SK-N-SH (cell line): Measurements from ENCODE around the gene THSD7B. TPM values are rescaled to one million over a fixed set of nuclear protein-coding genes. Genes with fewer than 3 reads are reported as not detected.

Source experiments
- CTCF ChIA-PET: fragments of 300-600, 350-600 bp; formaldehyde crosslinking; extraction: SDS; loops from one replicate; lab custom pipeline; 2021; lab: Yijun Ruan, JAX
- POLR2A ChIA-PET: fragments of 350-600 bp; sonication (Branson Sonifier 250); formaldehyde crosslinking; extraction: SDS; loops from one replicate; lab custom pipeline; 2020; ENCODE audit warnings: antibody characterized with exemption, inconsistent platforms; lab: Yijun Ruan, JAX
- DNase-seq: peaks from one replicate; pipeline ENCODE4 v3.0.0; 2012
- H2AFZ ChIP-seq: fragments of 200-600 bp; sonication (generic); 2 replicates; pipeline ENCODE4 v1.8.1; 2016; ENCODE audit warnings: antibody characterized with exemption, mild to moderate bottlenecking, low read depth
- H3F3A ChIP-seq: fragments of 200-600 bp; sonication (generic); replicated peaks from 2 replicates; pipeline ENCODE3; 2016; ENCODE audit warnings: antibody characterized with exemption, mild to moderate bottlenecking; ENCODE audit not compliant: insufficient read depth
- H3K27ac ChIP-seq, 2 experiments: fragments of 200-500 bp in 1 of 2; fragments of 200-600 bp in 1 of 2; sonication (Bioruptor generic) in 1 of 2; sonication (generic), shearing (Covaris generic) in 1 of 2; 2 replicates each; pipeline versions ENCODE4 v1.5.1 to v1.6.1; 2014 to 2016; ENCODE audit warnings: low read depth in 2 of 2, inconsistent platforms in 1 of 2, low read length in 1 of 2, mild to moderate bottlenecking in 1 of 2, mixed read lengths in 1 of 2
- H3K27me3 ChIP-seq: fragments of 200-600 bp; sonication (generic), shearing (Covaris generic); 2 replicates; pipeline ENCODE4 v1.6.1; 2016; ENCODE audit warnings: mixed run types; ENCODE audit not compliant: insufficient read depth
- H3K36me3 ChIP-seq, 2 experiments: fragments of 200-500 bp in 1 of 2; fragments of 200-600 bp in 1 of 2; sonication (Bioruptor generic) in 1 of 2; sonication (generic) in 1 of 2; replicated peaks in 1 of 2; 2 replicates each; pipeline versions ENCODE3 to v1.5.1; 2014 to 2016; ENCODE audit warnings: low read length in 1 of 2, mild to moderate bottlenecking in 1 of 2; ENCODE audit not compliant: insufficient read depth in 2 of 2, control insufficient read depth in 1 of 2
- H3K4me1 ChIP-seq, 2 experiments: fragments of 200-500 bp in 1 of 2; fragments of 200-600 bp in 1 of 2; sonication (Bioruptor generic) in 1 of 2; sonication (generic), shearing (Covaris generic) in 1 of 2; 2 replicates each; pipeline versions ENCODE4 v1.5.1 to v1.6.1; 2014 to 2016; ENCODE audit warnings: low read depth in 1 of 2, low read length in 1 of 2, mixed run types in 1 of 2; ENCODE audit not compliant: insufficient read depth in 2 of 2, control insufficient read depth in 1 of 2
- H3K4me2 ChIP-seq: fragments of 200-600 bp; sonication (generic), shearing (Covaris generic); 2 replicates; pipeline ENCODE4 v1.6.1; 2017; ENCODE audit warnings: mixed run types
- H3K4me3 ChIP-seq, 2 experiments: fragments of 200-500 bp in 1 of 2; fragments of 200-600 bp in 1 of 2; sonication (Bioruptor generic) in 1 of 2; sonication (generic), shearing (Covaris generic) in 1 of 2; 2 replicates each; pipeline versions ENCODE4 v1.5.1 to v1.8.1; 2014 to 2016; ENCODE audit warnings: low read depth in 2 of 2, inconsistent platforms in 1 of 2, low read length in 1 of 2, mild to moderate bottlenecking in 1 of 2, mixed read lengths in 1 of 2, moderate library complexity in 1 of 2
- H3K79me2 ChIP-seq: fragments of 200-600 bp; sonication (generic); 2 replicates; pipeline ENCODE4 v1.8.1; 2017; ENCODE audit warnings: mild to moderate bottlenecking; ENCODE audit not compliant: insufficient read depth
- H3K9ac ChIP-seq: fragments of 200-600 bp; sonication (generic); 2 replicates; pipeline ENCODE4 v1.6.1; 2017; ENCODE audit warnings: mixed run types
- H3K9me2 ChIP-seq: fragments of 200-600 bp; sonication (generic); 2 replicates; pipeline ENCODE4 v1.6.1; 2017; ENCODE audit warnings: mixed run types
- H3K9me3 ChIP-seq: fragments of 200-600 bp; sonication (generic); 2 replicates; pipeline ENCODE4 v1.6.1; 2017; ENCODE audit warnings: mixed run types, mild to moderate bottlenecking, moderate library complexity
- H4K20me1 ChIP-seq: fragments of 200-600 bp; sonication (generic); 2 replicates; pipeline ENCODE4 v1.6.1; 2017; ENCODE audit warnings: mild to moderate bottlenecking, mixed run types; ENCODE audit not compliant: insufficient read depth
- CHD2 ChIP-seq: fragments of 150-350 bp; IDR thresholded peaks from 2 replicates; pipeline ENCODE4 v1.6.1; 2018; ENCODE audit warnings: low read length; ENCODE audit not compliant: partially characterized antibody
- CTCF ChIP-seq: fragments of 200-600 bp; sonication (generic); IDR thresholded peaks from 2 replicates; pipeline ENCODE4 v1.6.1; 2017; ENCODE audit warnings: antibody characterized with exemption, mild to moderate bottlenecking, moderate library complexity
- EZH2phosphoT487 ChIP-seq: fragments of 200-600 bp; sonication (generic); IDR thresholded peaks from 2 replicates; pipeline ENCODE4 v1.6.1; 2017; ENCODE audit warnings: low read depth, mixed run types, mild to moderate bottlenecking, antibody characterized with exemption, moderate library complexity, borderline replicate concordance
- FOSL2 ChIP-seq: IDR thresholded peaks from 2 replicates; pipeline ENCODE4 v1.4.0; 2012; ENCODE audit warnings: low read depth, mild to moderate bottlenecking, moderate library complexity, borderline replicate concordance
- GABPA ChIP-seq: IDR thresholded peaks from 2 replicates; pipeline ENCODE4 v1.4.0; 2012; ENCODE audit warnings: low read depth, mild to moderate bottlenecking
- GATA2 ChIP-seq: sonication (generic); formaldehyde crosslinking; IDR thresholded peaks from 2 replicates; pipeline ENCODE4 v1.5.0; 2020; ENCODE audit warnings: mild to moderate bottlenecking, missing genetic modification reagents
- IRF3 ChIP-seq: fragments of 150-350 bp; IDR thresholded peaks from 2 replicates; pipeline ENCODE4 v1.6.1; 2016; ENCODE audit warnings: mild to moderate bottlenecking, low read depth, low read length
- JUND ChIP-seq: IDR thresholded peaks from 2 replicates; pipeline ENCODE4 v1.4.0; 2012
- MAX ChIP-seq: IDR thresholded peaks from 2 replicates; pipeline ENCODE4 v1.4.0; 2012; ENCODE audit warnings: low read depth
- MXI1 ChIP-seq: IDR thresholded peaks from 2 replicates; pipeline ENCODE4 v1.6.1; 2012; ENCODE audit warnings: mild to moderate bottlenecking, low read depth, low read length, improper control_type of control experiment
- NRF1 ChIP-seq: IDR thresholded peaks from 2 replicates; pipeline ENCODE4 v1.6.1; 2012; ENCODE audit warnings: low read depth, mild to moderate bottlenecking, low read length
- PBX3 ChIP-seq: IDR thresholded peaks from 2 replicates; pipeline ENCODE4; 2012
- POLR2AphosphoS5 ChIP-seq: IDR thresholded peaks from 2 replicates; pipeline ENCODE4 v1.6.1; 2012; ENCODE audit warnings: low read depth, low read length
- RCOR1 ChIP-seq: fragments of 150-350 bp; IDR thresholded peaks from 2 replicates; pipeline ENCODE4 v1.6.1; 2017; ENCODE audit warnings: antibody characterized with exemption, low read length
- RFX5 ChIP-seq: IDR thresholded peaks from 2 replicates; pipeline ENCODE4 v1.6.1; 2012; ENCODE audit warnings: mild to moderate bottlenecking, improper control_type of control experiment, low read length
- RXRA ChIP-seq: IDR thresholded peaks from 2 replicates; pipeline ENCODE4 v1.4.0; 2012; ENCODE audit warnings: low read depth, mild to moderate bottlenecking, borderline replicate concordance
- SIN3A ChIP-seq: IDR thresholded peaks from 2 replicates; pipeline ENCODE4 v1.6.1; 2012; ENCODE audit warnings: low read depth, mild to moderate bottlenecking, low read length, moderate library complexity, borderline replicate concordance
- TAF1 ChIP-seq: IDR thresholded peaks from 2 replicates; pipeline ENCODE4 v1.6.1; 2012; ENCODE audit warnings: low read depth, mild to moderate bottlenecking, low read length, moderate library complexity, borderline replicate concordance
- TCF12 ChIP-seq: IDR thresholded peaks from 2 replicates; pipeline ENCODE4 v1.4.0; 2012
- TEAD4 ChIP-seq: IDR thresholded peaks from 2 replicates; pipeline ENCODE4 v1.4.0; 2012; ENCODE audit warnings: mild to moderate bottlenecking, borderline replicate concordance; ENCODE audit not compliant: insufficient read depth
- YY1 ChIP-seq: IDR thresholded peaks from 2 replicates; pipeline ENCODE4 v1.4.0; 2012; ENCODE audit warnings: low read depth, mild to moderate bottlenecking
- WGBS: methylation state at CpG from one replicate; pipeline ENCODE4 v1.1.6; 2017; ENCODE audit warnings: low lambda C conversion rate; 5-methylcytosine and 5-hydroxymethylcytosine counted together
- polyA plus RNA-seq, 3 experiments: library from polyadenylated mRNA; depleted of rRNA; stranded (reverse); fragments of >200 nt; gene quantifications; 2 replicates each; pipeline ENCODE4 v1.2.3, GENCODE V29; 2012

The THSD7B gene
- polyA plus RNA-seq, 1 of the 3 experiments (the other 2 are of a cell fraction) = not detected

DNA sequence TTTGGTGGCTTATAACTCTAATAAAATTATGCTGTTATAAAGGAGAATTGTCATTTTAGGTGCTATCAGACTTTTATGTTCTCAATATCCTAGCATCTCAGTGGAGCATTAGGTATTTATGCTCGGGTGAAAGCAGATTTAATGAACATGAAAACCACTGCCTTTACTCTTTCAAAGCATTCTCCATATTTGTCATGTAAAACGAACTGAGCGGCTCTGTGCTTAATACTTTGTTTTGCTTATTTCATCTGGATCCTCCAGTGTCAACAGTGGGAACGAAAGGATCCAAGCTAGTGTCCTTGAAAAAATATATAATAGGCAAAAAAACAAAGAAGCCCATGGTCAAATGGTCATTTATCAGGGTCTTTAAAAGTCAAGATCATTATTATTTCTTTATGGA lies 53.5 kb downstream of the THSD7B start:
- no peak for DNase-seq
- ChIA-PET CTCF (no interaction called here), POLR2A (no interaction called here)
- Histone ChIP-seq H3K9me2 (no peaks in the 10 kb centered on the region), H3K4me1 (no peaks in the 10 kb centered on the region), H4K20me1 (no peaks in the 10 kb centered on the region), H3K4me3 (no peak overlapping the region), H3F3A (no peaks in the 10 kb centered on the region), H3K36me3 (no peaks in the 10 kb centered on the region), H3K27me3 (no peaks in the 10 kb centered on the region), H3K4me2 (no peak overlapping the region), H3K79me2 (no peaks in the 10 kb centered on the region), H3K27ac (no peak overlapping the region), H3K9ac (no peak overlapping the region), H2AFZ (no peak overlapping the region), H3K9me3 (no peaks in the 10 kb centered on the region)
- 35% methylated on average over 4 of the region's 4 CpGs for WGBS
- TF ChIP-seq SIN3A (no peak), MXI1 (no peak), TCF12 (no peak), CTCF (no peak), GATA2 (CRISPR knock-in tag) (no peak)
- TF ChIP-seq, all 33 proteins: peak for 0

GRCh38 chr2:136823291-136823690 lies 57.9 kb downstream of the THSD7B start:
- Histone ChIP-seq H3F3A (no peaks in the 10 kb centered on the region), H3K9me3 (no peaks in the 10 kb centered on the region), H3K27ac (no peak overlapping the region), H3K4me3 (no peak overlapping the region), H3K27me3 (no peaks in the 10 kb centered on the region), H3K36me3 (no peaks in the 10 kb centered on the region), H3K79me2 (no peaks in the 10 kb centered on the region), H4K20me1 (no peaks in the 10 kb centered on the region), H3K4me2 (no peak overlapping the region), H2AFZ (no peak overlapping the region), H3K4me1 (no peaks in the 10 kb centered on the region), H3K9me2 (no peaks in the 10 kb centered on the region), H3K9ac (no peak overlapping the region)
- no peak for TF ChIP-seq CTCF
- no peak for TF ChIP-seq JUND
- TF ChIP-seq GABPA = no peak
- no peak for TF ChIP-seq NRF1
- no peak for TF ChIP-seq RFX5
- TF ChIP-seq RXRA = no peak
- no peak for TF ChIP-seq TAF1
- no peak for TF ChIP-seq GATA2 (CRISPR knock-in tag)
- no peak for TF ChIP-seq PBX3
- TF ChIP-seq TEAD4 = no peak
- TF ChIP-seq IRF3 = no peak
- no peak for TF ChIP-seq POLR2AphosphoS5
- no peak for TF ChIP-seq FOSL2
- no peak for TF ChIP-seq EZH2phosphoT487
- TF ChIP-seq MAX = no peak
- TF ChIP-seq YY1 = no peak
- no peak for TF ChIP-seq SIN3A
- TF ChIP-seq RCOR1 = no peak
- TF ChIP-seq CHD2 = no peak
- 47% methylated on average over 7 of the region's 7 CpGs for WGBS
- CTCF ChIA-PET = no interaction called here
- POLR2A ChIA-PET = no interaction called here
- no peak for DNase-seq
